TTC549 (cell line): ENCODE measurements around the gene CCDC82.

Source experiments
- FAIRE-seq: peaks from 2 replicates; lab custom pipeline; 2012; peaks lifted over from hg19 to GRCh38; lab: Jason Lieb, UNC

CCDC82 gene

GRCh38 chr11:96329419-96329818, 60.3 kb downstream of the CCDC82 start:
- FAIRE-seq = no peak

DNA sequence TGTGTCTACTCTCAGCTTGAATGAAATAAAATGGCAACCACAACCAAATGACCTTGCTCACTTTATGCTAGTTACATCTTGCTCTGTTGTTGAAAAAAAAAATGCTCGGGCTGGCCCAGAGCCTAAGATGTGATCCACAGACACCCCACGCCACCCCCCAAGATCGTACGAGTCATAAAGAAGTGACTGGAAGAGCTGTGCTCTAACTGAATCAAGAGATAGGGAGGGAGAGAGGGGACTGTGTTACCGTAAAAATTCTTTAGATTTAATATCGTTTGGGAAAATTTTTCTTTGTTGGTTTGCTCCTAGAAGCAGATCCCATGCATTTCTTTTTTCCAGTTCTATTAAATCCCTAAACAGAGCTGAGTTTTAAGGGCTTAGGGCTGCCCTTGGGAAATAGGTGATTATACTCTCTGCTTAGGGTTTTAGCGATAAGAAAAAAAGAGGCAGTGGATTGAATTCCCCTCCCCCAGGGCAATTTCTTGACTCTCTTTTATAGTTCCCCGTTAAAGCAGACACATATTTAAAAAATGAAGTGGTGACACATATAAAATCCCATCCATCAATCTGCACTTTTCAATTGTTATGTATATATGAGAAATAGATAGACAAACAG, 61.2 kb downstream of the CCDC82 start:
- FAIRE-seq = no peak

- FAIRE-seq = no peak
These were observed 62.8 kb downstream of the CCDC82 start for GRCh38 chr11:96326959-96327358.

- no peak for FAIRE-seq
These were observed 64.8 kb downstream of the CCDC82 start for GRCh38 chr11:96324912-96325311.

DNA sequence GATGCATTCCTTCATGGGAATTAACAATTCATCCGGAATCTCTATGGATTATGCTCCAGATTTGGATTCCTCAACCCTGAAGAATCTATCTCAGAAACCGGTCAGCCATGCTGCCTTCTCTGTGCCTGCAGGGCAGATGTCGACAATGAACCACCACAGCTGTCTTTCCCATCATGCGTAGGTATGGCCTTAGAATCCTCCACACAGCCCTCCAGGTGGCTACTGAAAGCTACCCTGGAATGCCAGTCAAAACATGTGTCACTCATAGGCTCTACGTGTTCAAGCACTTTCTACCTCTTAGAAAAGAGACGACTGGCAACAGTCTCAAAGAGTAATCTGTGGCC, 66.1 kb downstream of the CCDC82 start:
- FAIRE-seq = no peak

DNA sequence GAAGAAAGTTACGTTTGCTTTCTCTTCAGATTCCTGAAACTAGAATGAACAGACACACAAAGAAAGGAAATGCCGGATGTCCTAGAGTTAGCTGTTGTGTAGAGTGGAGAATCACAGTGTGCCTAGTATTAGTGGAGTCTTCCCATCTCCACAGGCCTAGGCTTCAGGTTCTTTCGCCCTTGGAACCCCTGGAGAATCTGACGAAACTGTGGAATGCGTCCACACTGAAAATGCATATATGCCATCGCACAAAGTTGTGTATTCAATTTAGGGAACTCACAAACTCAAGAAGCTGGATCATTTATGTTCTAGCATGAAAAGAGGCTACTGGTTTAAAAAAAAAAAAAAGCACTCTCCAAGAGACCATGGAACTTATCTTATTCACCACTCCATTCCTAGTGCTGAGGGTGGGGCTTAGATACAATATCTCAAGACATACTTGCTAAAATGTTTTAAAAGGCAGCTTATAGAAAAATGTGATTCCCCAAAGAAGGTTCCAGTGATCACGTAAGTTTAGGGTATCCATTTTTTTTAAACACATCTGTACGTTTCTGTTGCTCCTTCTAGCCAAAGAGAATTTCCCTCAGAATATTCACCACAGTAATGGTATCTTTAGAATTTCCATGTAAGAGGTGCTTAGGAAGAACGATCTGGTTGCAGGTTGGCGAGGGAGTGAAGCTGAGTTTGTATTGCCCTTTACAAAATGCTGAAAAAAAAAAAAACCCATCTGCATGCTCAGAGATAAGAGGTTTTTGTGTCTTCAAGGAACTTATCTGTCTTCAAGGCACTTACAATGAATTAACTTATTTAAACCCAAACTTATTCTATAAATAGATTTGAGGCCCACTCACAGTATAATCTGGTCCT, 66.7 kb downstream of the CCDC82 start:
- FAIRE-seq = no peak

- no peak for FAIRE-seq
These were observed 68.6 kb downstream of the CCDC82 start for GRCh38 chr11:96321091-96321490.

DNA sequence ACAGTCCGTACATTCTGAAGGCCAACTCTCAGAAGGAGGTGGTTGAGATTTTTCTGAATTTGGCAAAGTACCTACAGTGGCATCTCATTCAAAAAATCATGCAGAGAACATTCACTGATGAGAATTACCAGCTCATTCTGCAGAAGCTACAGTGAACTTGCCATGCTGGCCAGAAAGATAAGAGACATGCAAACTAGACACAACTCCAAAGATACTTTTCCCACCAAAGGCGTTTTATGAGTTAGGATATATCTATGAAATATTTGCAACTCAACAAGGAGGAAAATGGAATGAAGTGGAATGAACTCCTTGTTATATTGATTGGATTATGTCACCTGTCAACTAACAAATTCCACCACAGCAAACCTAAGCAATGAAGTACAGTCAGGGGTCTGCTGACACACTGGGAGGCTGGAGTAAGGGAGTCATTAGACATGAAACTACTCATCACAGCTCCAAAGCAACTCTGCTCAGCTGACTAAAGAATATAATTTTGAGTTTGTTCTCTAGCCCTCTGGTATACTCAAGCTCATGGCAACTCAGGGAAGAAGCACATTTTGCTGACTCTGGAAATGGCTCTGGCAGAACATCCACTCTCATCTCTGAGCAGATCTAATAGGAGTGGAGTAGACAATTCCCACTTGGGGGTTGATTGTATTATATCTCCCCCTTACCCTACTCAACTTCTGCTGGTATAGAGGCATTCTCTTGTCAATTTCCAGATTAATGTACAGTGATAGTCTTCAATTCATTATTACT, 69.6 kb downstream of the CCDC82 start:
- no peak for FAIRE-seq

GRCh38 chr11:96318850-96319249, 70.9 kb downstream of the CCDC82 start:
- no peak for FAIRE-seq

DNA sequence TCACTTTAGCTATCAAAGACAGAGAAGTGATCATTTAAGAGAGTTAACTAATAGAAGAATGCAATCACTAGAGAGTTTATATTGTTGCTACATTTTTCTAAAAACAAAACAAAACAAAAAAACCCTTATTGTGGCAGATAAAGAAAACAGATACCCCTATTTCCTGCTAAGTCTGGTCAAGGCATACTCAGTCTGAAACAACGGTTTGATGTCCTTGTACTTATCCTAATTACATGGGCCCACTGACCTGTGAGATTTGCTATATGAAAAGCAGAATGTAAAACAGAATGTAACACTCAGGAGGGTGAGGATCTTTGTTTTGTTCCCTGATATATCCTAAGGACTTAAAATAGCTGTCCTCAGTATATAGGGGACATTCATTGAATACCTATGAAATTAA, 71.3 kb downstream of the CCDC82 start:
- no peak for FAIRE-seq

DNA sequence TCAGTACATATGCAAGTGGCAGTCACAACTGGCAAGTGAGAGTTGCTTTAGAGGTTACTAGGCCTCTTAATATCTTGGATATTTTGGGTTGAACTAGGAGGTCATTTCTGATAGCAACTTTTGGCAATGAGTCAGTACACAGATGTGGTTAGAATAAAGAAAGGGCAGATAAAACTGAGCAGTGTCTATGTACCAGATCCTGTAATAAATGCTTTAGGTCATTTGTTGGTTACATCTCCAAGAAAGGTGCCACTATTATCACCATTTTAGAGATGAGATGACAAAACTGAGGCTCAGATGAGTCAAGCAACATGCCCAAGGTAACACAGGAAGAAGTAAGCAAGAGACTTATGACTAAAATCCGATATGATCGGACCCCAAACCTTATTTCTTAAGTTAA, 71.7 kb downstream of the CCDC82 start:
- no peak for FAIRE-seq

- FAIRE-seq = no peak
These were observed 72.1 kb downstream of the CCDC82 start for GRCh38 chr11:96317571-96317970.

DNA sequence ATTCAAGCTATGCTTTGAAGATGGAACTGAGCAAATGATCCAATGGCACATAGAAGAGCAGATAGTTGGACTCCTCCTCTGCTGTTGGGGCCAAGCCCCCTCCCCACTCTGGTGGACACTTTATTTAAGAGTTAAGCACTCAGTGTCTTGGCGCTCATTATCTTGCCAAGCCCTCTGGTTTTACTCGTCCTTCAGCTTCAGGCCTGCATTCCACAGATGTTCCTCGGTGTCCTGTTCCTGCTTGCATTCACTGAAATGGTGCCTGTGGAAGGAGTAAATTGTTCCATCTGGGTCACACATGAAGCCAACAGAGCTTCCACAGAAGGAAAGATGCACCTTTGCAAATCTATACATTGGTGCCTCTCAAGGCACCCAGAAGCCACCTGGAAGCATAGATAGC, 72.8 kb downstream of the CCDC82 start:
- FAIRE-seq = no peak

- FAIRE-seq = no peak
These were observed 74.2 kb downstream of the CCDC82 start for GRCh38 chr11:96315476-96315875.

DNA sequence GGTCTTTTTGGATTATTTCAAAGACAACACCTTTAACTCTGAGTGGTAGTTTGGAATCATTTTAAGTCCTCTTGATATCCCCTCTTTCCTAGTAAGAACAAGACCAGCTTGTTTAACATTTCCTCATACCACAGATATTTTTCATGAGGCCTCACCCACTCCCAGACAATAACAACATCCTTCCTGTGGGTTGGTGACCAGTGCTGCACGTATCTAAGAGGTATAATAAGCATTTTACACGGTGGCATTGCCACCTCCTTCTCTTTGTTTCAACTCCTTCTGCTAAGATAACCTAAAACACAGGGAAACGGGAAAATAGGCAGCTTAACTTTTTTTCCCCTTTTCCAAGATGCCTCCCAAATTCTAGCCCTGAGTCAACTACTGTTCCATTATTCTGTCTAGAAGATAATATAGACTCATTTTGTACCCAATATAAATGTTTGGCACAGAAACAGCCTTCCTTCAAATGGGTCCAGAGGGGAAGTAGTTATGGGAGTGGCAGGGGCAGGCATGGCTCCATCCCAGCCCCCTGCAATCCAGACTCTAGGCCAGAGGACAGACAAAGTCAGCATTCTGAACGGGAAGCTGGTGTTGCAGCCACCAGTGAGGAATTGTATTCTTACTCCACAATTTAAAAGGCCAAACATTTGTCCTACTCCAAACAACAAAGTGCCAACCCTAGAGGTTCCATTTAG, 75.2 kb downstream of the CCDC82 start:
- FAIRE-seq = no peak

- no peak for FAIRE-seq
These were observed 76.5 kb downstream of the CCDC82 start for GRCh38 chr11:96313163-96313562.

DNA sequence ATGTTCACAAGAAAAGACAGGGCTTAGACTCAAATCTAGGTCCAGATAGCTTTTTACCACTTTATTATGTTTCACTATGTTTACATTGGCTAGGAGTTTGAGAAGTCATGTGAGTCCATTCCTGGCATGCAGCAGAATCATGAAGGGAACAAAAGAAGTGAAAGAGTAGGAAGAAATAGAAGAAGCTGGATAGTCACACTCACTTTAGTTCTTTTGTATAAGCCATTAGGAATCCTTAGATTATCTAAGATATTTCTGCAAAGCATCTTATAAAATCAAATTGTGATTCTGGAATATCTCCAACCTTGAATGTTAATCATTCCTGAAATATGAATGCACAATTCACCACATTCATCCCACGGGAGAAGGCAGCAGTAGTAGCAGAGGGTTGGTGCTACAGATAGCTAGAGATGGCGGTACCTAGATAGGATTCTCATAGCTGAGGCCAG, 78.6 kb downstream of the CCDC82 start:
- no peak for FAIRE-seq

- no peak for FAIRE-seq
These were observed 79.5 kb downstream of the CCDC82 start for GRCh38 chr11:96310236-96310635.

- no peak for FAIRE-seq
These were observed 80.1 kb downstream of the CCDC82 start for GRCh38 chr11:96309643-96310017.

DNA sequence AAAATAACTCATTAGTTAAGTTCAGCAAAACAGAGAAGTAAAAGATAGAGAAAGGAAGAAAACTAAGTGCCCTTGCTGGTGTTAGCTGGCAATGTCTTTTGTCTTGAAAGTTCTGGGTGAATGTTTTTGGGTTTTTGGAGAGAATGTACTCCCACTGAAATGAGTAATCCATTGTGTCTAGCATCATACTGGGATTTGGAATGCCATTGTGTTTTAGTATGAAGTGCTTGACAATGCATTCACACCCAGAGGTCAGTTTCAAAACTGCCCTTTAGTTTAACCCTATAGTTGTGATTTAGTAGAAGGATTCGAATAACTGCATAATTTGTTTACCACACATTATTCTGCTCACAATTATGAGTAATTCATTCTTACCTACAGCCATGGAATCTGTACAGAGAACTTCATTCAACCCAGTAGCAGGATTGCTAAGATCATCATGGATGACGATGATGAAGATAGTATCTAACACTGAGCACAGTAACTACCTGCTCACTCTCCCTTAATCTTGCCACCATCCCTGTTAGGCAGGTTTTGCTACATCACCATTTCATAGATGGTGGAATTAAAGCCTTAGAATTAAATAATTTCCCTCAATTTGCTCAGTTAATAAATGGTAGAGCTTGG, 80.6 kb downstream of the CCDC82 start:
- peak; percentile 95 for FAIRE-seq

DNA sequence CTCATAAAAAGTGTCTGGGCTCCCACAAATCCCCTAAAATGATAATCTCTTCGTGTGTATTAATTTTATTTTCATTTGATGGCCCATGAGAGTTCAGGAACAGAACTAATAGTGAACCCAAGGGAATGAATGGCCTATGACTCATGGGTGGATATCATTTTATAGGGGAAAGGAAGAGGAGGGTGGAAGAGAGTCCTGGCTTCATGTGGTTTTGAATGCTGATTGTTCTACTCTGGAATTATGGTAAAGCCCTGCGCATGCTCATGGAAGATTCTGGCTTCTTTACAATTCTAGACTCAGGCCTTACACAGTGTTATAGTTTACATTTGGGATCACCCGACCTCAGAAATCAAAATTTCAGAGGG, 82.0 kb downstream of the CCDC82 start:
- peak; percentile 41 for FAIRE-seq
